ENCODE measurements around the gene KHDRBS2.

DNA sequence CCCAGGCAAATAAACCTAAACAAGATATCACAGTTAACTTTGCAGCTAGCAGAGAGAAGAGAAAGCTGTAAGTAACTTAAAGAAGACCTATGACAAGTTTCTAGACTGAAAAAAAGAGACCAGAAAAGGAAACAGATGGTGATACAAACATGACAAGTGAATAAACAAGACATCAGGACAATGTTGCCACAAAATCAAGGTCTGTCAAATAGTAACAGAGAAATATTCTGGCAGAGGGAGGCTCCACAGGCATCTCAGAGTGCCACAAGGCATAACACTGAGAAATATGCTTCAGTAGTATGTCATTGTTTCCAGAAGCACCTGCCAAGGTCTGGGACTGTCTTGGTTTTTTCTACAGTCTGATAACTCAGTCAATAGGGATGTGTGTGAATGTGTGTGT, 332.2 kb downstream of the KHDRBS2 start:
- TF ChIP-seq CTCF (IDR thresholded peaks at IDR 0.05) = no peak
- no peak for TF ChIP-seq POLR2A (IDR thresholded peaks at IDR 0.05)
